GM23338 (cell line): Measurements from ENCODE around the gene CD84.

ENCODE experiments used
- CREB1 ChIP-seq: fragments of 250-450 bp; sonication (Bioruptor Pico); IDR thresholded peaks from 2 replicates; pipeline ENCODE4 v1.5.0; 2020; ENCODE audit warnings: low read depth, mild to moderate bottlenecking, moderate library complexity
- EZH2 ChIP-seq: fragments of 200-600 bp; sonication (generic); IDR thresholded peaks from one replicate; pipeline ENCODE4 v1.8.0; 2017; ENCODE audit warnings: antibody characterized with exemption, mild to moderate bottlenecking, low read depth; ENCODE audit not compliant: unreplicated experiment
- POLR2AphosphoS5 ChIP-seq: IDR thresholded peaks from 2 replicates; pipeline ENCODE4 v1.6.1; 2016; ENCODE audit warnings: antibody characterized with exemption, low read depth
- TF ChIP-seq, protein P1 (sequence below), 2 experiments: fragments of 200-600 bp in 1 of 2; sonication (generic) in 1 of 2; conservative IDR thresholded peaks; 2 replicates each; pipeline versions ENCODE4 v1.5.1 to v1.6.1; 2016 to 2017; ENCODE audit warnings: antibody characterized with exemption in 2 of 2, low read depth in 2 of 2, mild to moderate bottlenecking in 2 of 2, moderate library complexity in 1 of 2

- TF ChIP-seq, protein P1, sequence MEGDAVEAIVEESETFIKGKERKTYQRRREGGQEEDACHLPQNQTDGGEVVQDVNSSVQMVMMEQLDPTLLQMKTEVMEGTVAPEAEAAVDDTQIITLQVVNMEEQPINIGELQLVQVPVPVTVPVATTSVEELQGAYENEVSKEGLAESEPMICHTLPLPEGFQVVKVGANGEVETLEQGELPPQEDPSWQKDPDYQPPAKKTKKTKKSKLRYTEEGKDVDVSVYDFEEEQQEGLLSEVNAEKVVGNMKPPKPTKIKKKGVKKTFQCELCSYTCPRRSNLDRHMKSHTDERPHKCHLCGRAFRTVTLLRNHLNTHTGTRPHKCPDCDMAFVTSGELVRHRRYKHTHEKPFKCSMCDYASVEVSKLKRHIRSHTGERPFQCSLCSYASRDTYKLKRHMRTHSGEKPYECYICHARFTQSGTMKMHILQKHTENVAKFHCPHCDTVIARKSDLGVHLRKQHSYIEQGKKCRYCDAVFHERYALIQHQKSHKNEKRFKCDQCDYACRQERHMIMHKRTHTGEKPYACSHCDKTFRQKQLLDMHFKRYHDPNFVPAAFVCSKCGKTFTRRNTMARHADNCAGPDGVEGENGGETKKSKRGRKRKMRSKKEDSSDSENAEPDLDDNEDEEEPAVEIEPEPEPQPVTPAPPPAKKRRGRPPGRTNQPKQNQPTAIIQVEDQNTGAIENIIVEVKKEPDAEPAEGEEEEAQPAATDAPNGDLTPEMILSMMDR (conservative IDR thresholded peaks at IDR 0.05; ENCODE audit: low read depth in 2 of 2) = no peak
- TF ChIP-seq POLR2AphosphoS5 (no peak), CREB1 (no peak), EZH2 (no peak)
Observed at GRCh38 chr1:160623862-160624261, 44.6 kb upstream of the CD84 start.
